RWPE2 (cell line): ENCODE measurements around the gene KANSL1L.
"Not testable (repeated sequence)": the region's sequence is repeated elsewhere in the genome, so short reads cannot be mapped to it uniquely, and the experiment has no call there.

Experiments
- ATAC-seq: fragments of 200-7000 bp; cut with Tn5 transposase; 3 replicates; pipeline ENCODE4 v1.9.1; 2021; ENCODE audit warnings: low read depth
- DNase-seq: peaks from one replicate; pipeline ENCODE4 v3.0.0-alpha.2; 2020; ENCODE audit warnings: low spot score
- H3K27ac ChIP-seq: fragments of 450-650 bp; 2 replicates; pipeline ENCODE4 v1.5.1; 2017; ENCODE audit warnings: mild to moderate bottlenecking; ENCODE audit not compliant: poor library complexity, severe bottlenecking
- H3K27me3 ChIP-seq: fragments of 250-450 bp; sonication (Bioruptor Pico); 2 replicates; pipeline ENCODE4 v1.5.1; 2021; ENCODE audit warnings: mild to moderate bottlenecking, moderate library complexity; ENCODE audit not compliant: insufficient read depth, poor library complexity, severe bottlenecking
- H3K36me3 ChIP-seq: fragments of 250-450 bp; sonication (Bioruptor Pico); 2 replicates; pipeline ENCODE4 v1.5.1; 2020; ENCODE audit warnings: low read depth, mild to moderate bottlenecking, moderate library complexity
- H3K4me1 ChIP-seq: fragments of 250-450 bp; sonication (Bioruptor Pico); 2 replicates; pipeline ENCODE4 v1.5.1; 2021; ENCODE audit warnings: mild to moderate bottlenecking, moderate library complexity; ENCODE audit not compliant: insufficient read depth, poor library complexity, severe bottlenecking
- H3K4me3 ChIP-seq: fragments of 250-450 bp; sonication (Bioruptor Pico); 2 replicates; pipeline ENCODE4 v1.5.1; 2021; ENCODE audit warnings: mild to moderate bottlenecking, moderate library complexity; ENCODE audit not compliant: severe bottlenecking
- H3K9me3 ChIP-seq: fragments of 250-450 bp; sonication (Bioruptor Pico); 2 replicates; pipeline ENCODE4 v1.5.1; 2021; ENCODE audit warnings: mild to moderate bottlenecking, moderate library complexity; ENCODE audit not compliant: severe bottlenecking
- TF ChIP-seq, protein P1 (sequence below): fragments of 450-650 bp; IDR thresholded peaks from one replicate; pipeline ENCODE4 v1.5.1; 2017; ENCODE audit warnings: mild to moderate bottlenecking, moderate library complexity; ENCODE audit not compliant: poor library complexity, severe bottlenecking

Gene KANSL1L

DNA sequence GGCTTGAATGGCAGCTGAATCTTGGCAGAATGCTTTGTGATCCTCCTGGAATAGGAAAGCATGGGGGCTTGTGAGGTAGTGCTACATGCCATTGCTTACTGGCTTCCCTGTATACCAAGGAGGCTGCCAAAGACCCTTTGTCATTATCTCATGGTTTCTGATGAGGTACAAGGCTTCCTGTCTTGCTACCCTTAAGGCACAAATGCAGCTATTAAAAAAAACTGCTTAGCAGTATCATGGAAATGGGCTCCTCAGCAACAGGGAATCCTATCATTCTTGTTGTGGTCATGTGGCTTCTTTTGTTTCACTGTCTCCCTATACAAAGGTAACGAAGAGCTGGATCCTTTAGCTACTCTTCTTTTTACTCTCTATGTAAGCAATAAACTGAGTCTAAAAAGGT lies 6.6 kb upstream of the KANSL1L start:
- Histone ChIP-seq H3K9me3 (no peaks in the 10 kb centered on the region), H3K27me3 (no peaks in the 10 kb centered on the region), H3K27ac (no peak overlapping the region), H3K36me3 (no peaks in the 10 kb centered on the region), H3K4me3 (no peak overlapping the region), H3K4me1 (no peaks in the 10 kb centered on the region)
- DNase-seq, result no peak
- TF ChIP-seq, protein P1, sequence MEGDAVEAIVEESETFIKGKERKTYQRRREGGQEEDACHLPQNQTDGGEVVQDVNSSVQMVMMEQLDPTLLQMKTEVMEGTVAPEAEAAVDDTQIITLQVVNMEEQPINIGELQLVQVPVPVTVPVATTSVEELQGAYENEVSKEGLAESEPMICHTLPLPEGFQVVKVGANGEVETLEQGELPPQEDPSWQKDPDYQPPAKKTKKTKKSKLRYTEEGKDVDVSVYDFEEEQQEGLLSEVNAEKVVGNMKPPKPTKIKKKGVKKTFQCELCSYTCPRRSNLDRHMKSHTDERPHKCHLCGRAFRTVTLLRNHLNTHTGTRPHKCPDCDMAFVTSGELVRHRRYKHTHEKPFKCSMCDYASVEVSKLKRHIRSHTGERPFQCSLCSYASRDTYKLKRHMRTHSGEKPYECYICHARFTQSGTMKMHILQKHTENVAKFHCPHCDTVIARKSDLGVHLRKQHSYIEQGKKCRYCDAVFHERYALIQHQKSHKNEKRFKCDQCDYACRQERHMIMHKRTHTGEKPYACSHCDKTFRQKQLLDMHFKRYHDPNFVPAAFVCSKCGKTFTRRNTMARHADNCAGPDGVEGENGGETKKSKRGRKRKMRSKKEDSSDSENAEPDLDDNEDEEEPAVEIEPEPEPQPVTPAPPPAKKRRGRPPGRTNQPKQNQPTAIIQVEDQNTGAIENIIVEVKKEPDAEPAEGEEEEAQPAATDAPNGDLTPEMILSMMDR, result no peak
- no peak for ATAC-seq

DNA sequence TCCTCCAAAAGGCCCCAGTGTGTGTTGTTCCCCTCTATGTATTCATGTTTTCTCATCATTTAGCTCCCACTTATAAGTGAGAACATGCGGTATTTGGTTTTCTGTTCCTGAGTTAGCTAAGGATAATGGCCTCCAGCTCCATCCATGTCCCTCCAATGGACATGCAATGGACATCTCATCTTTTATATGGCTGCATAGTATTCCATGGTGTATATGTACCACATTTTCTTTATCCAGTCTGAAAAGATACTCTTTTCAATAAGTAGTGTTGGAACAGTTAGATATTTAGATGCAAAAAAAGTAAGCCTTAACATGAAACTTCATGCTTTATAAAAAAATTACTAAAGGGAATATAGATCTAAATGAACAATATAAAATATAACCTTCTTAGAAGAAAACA lies 5.9 kb upstream of the KANSL1L start:
- not testable (repeated sequence) for H3K27me3 ChIP-seq, ATAC-seq, H3K9me3 ChIP-seq, H3K27ac ChIP-seq, H3K4me3 ChIP-seq, DNase-seq, H3K4me1 ChIP-seq, H3K36me3 ChIP-seq

DNA sequence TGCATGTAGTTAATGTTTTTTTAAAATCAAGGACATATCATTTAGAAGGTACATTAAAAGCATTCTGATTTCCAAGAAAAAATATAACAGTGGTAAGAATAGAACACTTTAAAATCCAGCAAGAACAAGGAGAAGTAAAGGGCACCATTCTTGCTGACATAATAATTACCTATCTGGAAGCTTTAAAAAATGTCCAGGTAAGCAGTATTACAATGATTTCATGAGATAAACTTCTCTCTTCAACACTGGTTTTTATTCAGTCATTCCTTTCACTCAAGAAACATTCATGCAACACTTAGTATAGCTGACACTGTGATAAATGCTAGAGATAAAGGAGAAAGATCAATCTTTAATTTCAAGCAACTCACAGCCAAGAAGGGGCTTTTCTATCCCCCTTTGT lies 2.9 kb upstream of the KANSL1L start:
- no peaks in the 10 kb centered on the region for H3K4me1 ChIP-seq
- no peak overlapping the region for H3K27ac ChIP-seq
- no peaks in the 10 kb centered on the region for H3K9me3 ChIP-seq
- H3K27me3 ChIP-seq, result no peaks in the 10 kb centered on the region
- no peaks in the 10 kb centered on the region for H3K36me3 ChIP-seq
- ATAC-seq (no peak), DNase-seq (no peak)
- TF ChIP-seq, protein P1, result no peak
- no peak overlapping the region for H3K4me3 ChIP-seq

DNA sequence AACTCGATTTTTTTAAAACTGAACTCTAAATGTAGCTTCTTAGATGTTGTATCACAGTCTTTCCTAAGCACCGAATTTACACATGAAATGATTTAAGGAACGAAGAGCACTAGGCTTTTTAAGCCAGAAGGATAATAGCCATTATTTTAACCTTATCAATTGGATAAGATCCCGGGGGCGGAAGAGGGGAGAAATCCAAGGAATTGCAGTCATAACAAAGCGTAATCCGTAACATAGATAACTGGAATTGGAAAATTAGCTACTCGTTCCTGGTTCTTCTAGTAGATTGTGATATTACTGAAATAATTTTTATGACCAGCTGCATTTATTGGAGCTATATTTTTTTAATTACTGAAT lies 988 bp upstream of the KANSL1L start:
- ATAC-seq, result no peak
- Histone ChIP-seq H3K36me3 (no peaks in the 10 kb centered on the region), H3K9me3 (no peaks in the 10 kb centered on the region), H3K27ac (no peak overlapping the region), H3K4me3 (no peak overlapping the region), H3K4me1 (peaks cover 15% of the 10 kb centered on the region), H3K27me3 (no peaks in the 10 kb centered on the region)
- no peak for DNase-seq
- TF ChIP-seq, protein P1, result no peak

DNA sequence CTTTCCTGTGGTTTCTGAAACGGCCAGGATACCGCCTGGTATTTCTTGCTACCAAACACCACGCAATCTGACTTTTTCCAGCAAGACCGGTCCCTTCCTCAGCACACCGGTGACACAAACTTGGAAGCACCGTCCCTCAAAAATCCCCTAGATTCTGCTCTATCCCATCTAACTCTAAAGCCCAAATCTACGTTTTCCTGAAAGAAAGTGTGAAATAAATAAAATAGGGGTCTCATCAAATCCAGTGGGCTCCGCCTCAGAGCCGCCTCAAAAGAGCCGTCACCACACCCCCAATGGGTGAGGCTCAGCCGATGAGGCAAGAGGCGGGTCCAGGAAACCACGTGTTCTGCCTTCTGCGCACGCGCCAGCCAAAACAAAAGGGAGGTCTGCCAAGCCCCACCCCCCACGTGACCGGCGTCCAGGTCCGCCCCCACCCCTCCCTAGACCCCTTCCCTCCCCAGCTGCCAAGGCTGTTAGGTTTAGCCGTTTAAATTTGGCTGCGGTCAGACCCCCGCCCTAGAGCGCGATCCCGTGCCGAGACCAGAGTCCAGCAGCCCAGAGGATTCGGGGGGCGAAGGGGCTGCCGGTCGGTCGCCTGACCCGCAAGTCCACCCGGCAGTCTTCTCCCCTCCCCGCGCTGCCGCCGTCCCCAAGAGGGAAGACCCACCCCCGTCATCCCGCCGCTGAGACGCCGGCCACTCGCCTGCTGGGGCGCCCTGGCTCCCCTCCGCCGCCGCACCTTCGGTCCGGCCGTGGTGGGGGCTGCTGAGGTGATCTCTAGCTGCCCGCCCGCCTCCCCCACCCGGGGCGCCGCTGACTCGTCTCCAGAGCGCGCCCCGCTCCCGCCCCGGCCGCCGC lies 534 bp downstream of the KANSL1L start:
- Histone ChIP-seq H3K27me3 (no peaks in the 10 kb centered on the region), H3K9me3 (no peaks in the 10 kb centered on the region), H3K4me3 (peak overlapping the region; percentile 96), H3K36me3 (no peaks in the 10 kb centered on the region), H3K27ac (peak overlapping the region; percentile 93), H3K4me1 (peaks cover 18% of the 10 kb centered on the region)
- peak; percentile 93 for DNase-seq
- TF ChIP-seq, protein P1, result no peak
- peak; percentile 69 for ATAC-seq
